K562 (cell line): Measurements from ENCODE around the gene MATN4.

Source experiments
- CHD4 ChIP-seq: fragments of 200-600 bp; sonication (generic); IDR thresholded peaks from 3 replicates; pipeline ENCODE4 v1.6.1; 2012; ENCODE audit warnings: low read depth, mild to moderate bottlenecking, mixed read lengths, low read length, inconsistent platforms; ENCODE audit not compliant: insufficient read depth, insufficient replicate concordance, poor library complexity, severe bottlenecking
- ETV6 ChIP-seq, 3 experiments: fragments of 150-350 bp in 1 of 3; sonication (generic) in 1 of 3; formaldehyde crosslinking in 1 of 3; IDR thresholded peaks; 2 replicates each; pipeline versions ENCODE4 v1.6.1 to v1.8.0; 2014 to 2022; ENCODE audit warnings: borderline replicate concordance in 2 of 3, low read depth in 2 of 3, antibody characterized with exemption in 1 of 3, low read length in 1 of 3, mild to moderate bottlenecking in 1 of 3, missing genetic modification reagents in 1 of 3
- TF ChIP-seq, protein P1 (sequence below): IDR thresholded peaks from 2 replicates; pipeline ENCODE4 v1.6.1; 2012; ENCODE audit warnings: low read depth, low read length, improper control_type of control experiment, borderline replicate concordance

DNA sequence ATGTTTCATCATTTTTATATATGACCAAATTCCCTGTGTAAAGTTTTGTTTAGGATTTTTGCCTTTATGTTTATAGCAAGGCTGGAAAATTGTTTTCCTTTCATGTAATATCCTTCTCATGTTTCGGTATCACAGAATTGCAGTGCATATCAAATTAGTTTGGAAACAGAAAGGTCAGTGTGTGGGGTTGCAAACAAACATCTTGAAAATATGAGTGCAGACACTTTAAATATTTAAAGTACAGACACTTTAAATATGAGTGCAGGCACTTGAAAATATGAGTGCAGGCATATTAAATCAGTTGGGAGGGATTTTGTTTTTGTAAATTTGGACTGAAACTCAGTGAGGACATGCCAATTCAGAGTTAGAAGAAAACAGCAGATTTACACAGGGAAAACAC is 60.2 kb downstream of the MATN4 start:
- no peak for TF ChIP-seq CHD4
- no peak for TF ChIP-seq ETV6 (IDR thresholded peaks at IDR 0.05; ENCODE audit: borderline replicate concordance in 1 of 2, low read depth in 2 of 2, low read length in 1 of 2)
- TF ChIP-seq ETV6 (CRISPR knock-in tag; IDR thresholded peaks at IDR 0.05; ENCODE audit: borderline replicate concordance), result no peak
- TF ChIP-seq, protein P1, sequence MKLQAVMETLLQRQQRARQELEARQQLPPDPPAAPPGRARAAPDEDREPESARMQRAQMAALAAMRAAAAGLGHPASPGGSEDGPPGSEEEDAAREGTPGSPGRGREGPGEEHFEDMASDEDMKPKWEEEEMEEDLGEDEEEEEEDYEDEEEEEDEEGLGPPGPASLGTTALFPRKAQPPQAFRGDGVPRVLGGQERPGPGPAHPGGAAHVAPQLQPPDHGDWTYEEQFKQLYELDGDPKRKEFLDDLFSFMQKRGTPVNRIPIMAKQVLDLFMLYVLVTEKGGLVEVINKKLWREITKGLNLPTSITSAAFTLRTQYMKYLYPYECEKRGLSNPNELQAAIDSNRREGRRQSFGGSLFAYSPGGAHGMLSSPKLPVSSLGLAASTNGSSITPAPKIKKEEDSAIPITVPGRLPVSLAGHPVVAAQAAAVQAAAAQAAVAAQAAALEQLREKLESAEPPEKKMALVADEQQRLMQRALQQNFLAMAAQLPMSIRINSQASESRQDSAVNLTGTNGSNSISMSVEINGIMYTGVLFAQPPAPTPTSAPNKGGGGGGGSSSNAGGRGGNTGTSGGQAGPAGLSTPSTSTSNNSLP, result no peak
